HUDEP-2 (cell line): ENCODE results near the gene UBAC1.
A peak's percentile ranks its signal among the peaks of the same experiment; 100 is the strongest.
"Not testable (repeated sequence)": the region's sequence is repeated elsewhere in the genome, so short reads cannot be mapped to it uniquely, and the experiment has no call there.

Experiments
- DNase-seq, 76 experiments: peaks; one replicate each; lab custom pipeline; 2025; ENCODE audit not compliant: unreplicated experiment in 76 of 76; lab: John Stamatoyannopoulos, UW

UBAC1 gene

GRCh38 chr9:135978642-135979546 lies 17.7 kb upstream of the UBAC1 start:
- peak in 1 of 76 experiments; percentile 30 for DNase-seq

GRCh38 chr9:135976944-135977343 lies 15.8 kb upstream of the UBAC1 start:
- no peak for DNase-seq

- DNase-seq, result no peak
Measured at GRCh38 chr9:135976531-135976930, 15.4 kb upstream of the UBAC1 start.

- DNase-seq, result no peak
Measured at GRCh38 chr9:135975834-135976233, 14.7 kb upstream of the UBAC1 start.

- DNase-seq, result no peak
Measured at GRCh38 chr9:135974220-135974573, 13.0 kb upstream of the UBAC1 start.

GRCh38 chr9:135973277-135974219 lies 12.4 kb upstream of the UBAC1 start:
- DNase-seq, result no peak

- no peak for DNase-seq
Measured at GRCh38 chr9:135971892-135972291, 10.7 kb upstream of the UBAC1 start.

GRCh38 chr9:135971111-135971766 lies 10.1 kb upstream of the UBAC1 start:
- no peak for DNase-seq

GRCh38 chr9:135970128-135970815 lies 9.1 kb upstream of the UBAC1 start:
- DNase-seq, result no peak

- no peak for DNase-seq
Measured at GRCh38 chr9:135969064-135969683, 8.0 kb upstream of the UBAC1 start.

GRCh38 chr9:135968601-135969000 lies 7.4 kb upstream of the UBAC1 start:
- DNase-seq, result no peak

GRCh38 chr9:135968083-135968476 lies 6.9 kb upstream of the UBAC1 start:
- DNase-seq, result no peak

- DNase-seq, result not testable (repeated sequence)
Measured at GRCh38 chr9:135966916-135967260, 5.7 kb upstream of the UBAC1 start.

GRCh38 chr9:135965124-135965756 lies 4.1 kb upstream of the UBAC1 start:
- no peak for DNase-seq

GRCh38 chr9:135963938-135964337 lies 2.8 kb upstream of the UBAC1 start:
- DNase-seq, result no peak

GRCh38 chr9:135963338-135963737 lies 2.2 kb upstream of the UBAC1 start:
- no peak for DNase-seq

GRCh38 chr9:135962696-135963307 lies 1.6 kb upstream of the UBAC1 start:
- DNase-seq, result no peak

GRCh38 chr9:135961811-135962695 lies 880 bp upstream of the UBAC1 start:
- peak in 26 of 76 experiments; percentile 13 to 62 (median 33) for DNase-seq
